HCT116 (cell line): ENCODE measurements around the gene NUDT22. TPM values are rescaled to one million over a fixed set of nuclear protein-coding genes. Genes with fewer than 3 reads are reported as not detected.

Experiments used
- ATAC-seq: fragments of 200-7000 bp; cut with Tn5 transposase; 2 replicates; pipeline ENCODE4 v1.9.1; 2020; ENCODE audit warnings: mild to moderate bottlenecking, moderate library complexity
- BruUV-seq: library from RNA; stranded (reverse); fragments of 400-500 nt; replicated peaks from 2 replicates; lab custom pipeline; 2021; lab: Mats Ljungman, UMichigan
- CTCF ChIA-PET: fragments of 300-600 bp; sonication (Branson Sonifier 250); formaldehyde crosslinking; loops from one replicate; lab custom pipeline; 2021; ENCODE audit warnings: antibody characterized with exemption; lab: Charles Lee
- POLR2A ChIA-PET: fragments of 300-600, 350-600 bp; sonication (Branson Sonifier 250); formaldehyde crosslinking; loops from one replicate; lab custom pipeline; 2021; ENCODE audit warnings: antibody characterized with exemption; lab: Charles Lee
- RAD21 ChIA-PET, 2 experiments: fragments of 300-600 bp; sonication (Branson Sonifier 250); formaldehyde crosslinking; loops; one replicate each; lab custom pipeline; 2023; ENCODE audit warnings: low total read pairs in 2 of 2; ENCODE audit not compliant: uncharacterized antibody in 2 of 2, unreplicated experiment in 2 of 2, low non-redundant PET in 1 of 2; lab: Charles Lee
- DNase-seq: peaks from one replicate; pipeline ENCODE4 v3.0.0-alpha.2; 2010; ENCODE audit warnings: low read depth, low spot score
- H2AFZ ChIP-seq: fragments of 200-600 bp; shearing (Covaris generic), sonication (generic); 2 replicates; pipeline ENCODE4 v1.6.1; 2017; ENCODE audit warnings: low read depth, mixed run types, mixed read lengths, antibody characterized with exemption, low read length; ENCODE audit not compliant: poor library complexity, severe bottlenecking
- H3K27ac ChIP-seq: 2 replicates; pipeline ENCODE4 v1.5.1; 2012; ENCODE audit warnings: low read depth, low read length
- H3K27me3 ChIP-seq: fragments of 200-600 bp; sonication (generic); 2 replicates; pipeline ENCODE4 v1.6.1; 2016; ENCODE audit warnings: mixed run types, low read length, mixed read lengths; ENCODE audit not compliant: insufficient read depth
- H3K36me3 ChIP-seq, 2 experiments: fragments of 200-500 bp in 1 of 2; fragments of 200-600 bp in 1 of 2; sonication (Bioruptor generic) in 1 of 2; sonication (generic) in 1 of 2; 2 replicates each; pipeline versions ENCODE4 v1.5.1 to v1.6.1; 2014 to 2016; ENCODE audit warnings: low read length in 2 of 2, inconsistent platforms in 1 of 2, mixed read lengths in 1 of 2, mixed run types in 1 of 2; ENCODE audit not compliant: insufficient read depth in 2 of 2, control insufficient read depth in 1 of 2
- H3K4me1 ChIP-seq, 2 experiments: fragments of 200-600 bp in 1 of 2; sonication (generic) in 1 of 2; 2 replicates each; pipeline versions ENCODE4 v1.5.1 to v1.6.1; 2012 to 2017; ENCODE audit warnings: low read length in 2 of 2, inconsistent platforms in 1 of 2, mild to moderate bottlenecking in 1 of 2, mixed read lengths in 1 of 2, mixed run types in 1 of 2, moderate library complexity in 1 of 2; ENCODE audit not compliant: insufficient read depth in 2 of 2, control insufficient read depth in 1 of 2
- H3K4me2 ChIP-seq: fragments of 200-600 bp; sonication (generic); 2 replicates; pipeline ENCODE4 v1.6.1; 2017; ENCODE audit warnings: mixed run types, low read length, mixed read lengths
- H3K4me3 ChIP-seq, 2 experiments: fragments of 200-600 bp in 1 of 2; sonication (generic) in 1 of 2; replicated peaks in 1 of 2; 2 replicates each; pipeline ENCODE4 v1.5.1; 2011 to 2016; ENCODE audit warnings: low read length in 2 of 2, control low read depth in 1 of 2, low read depth in 1 of 2, mild to moderate bottlenecking in 1 of 2, mixed read lengths in 1 of 2, mixed run types in 1 of 2
- H3K79me2 ChIP-seq: fragments of 200-600 bp; sonication (generic); 2 replicates; pipeline ENCODE4 v1.6.1; 2017; ENCODE audit warnings: mild to moderate bottlenecking, mixed run types, low read length, moderate library complexity, mixed read lengths; ENCODE audit not compliant: insufficient read depth
- H3K9ac ChIP-seq: fragments of 200-600 bp; sonication (generic); 2 replicates; pipeline ENCODE4 v1.6.1; 2016; ENCODE audit warnings: low read length, mixed read lengths
- H3K9me2 ChIP-seq: fragments of 200-600 bp; sonication (generic), shearing (Covaris generic); 2 replicates; pipeline ENCODE4 v1.6.1; 2017; ENCODE audit warnings: mixed run types, mild to moderate bottlenecking, moderate library complexity; ENCODE audit not compliant: insufficient read depth
- H3K9me3 ChIP-seq, 2 experiments: fragments of 200-500 bp in 1 of 2; fragments of 200-600 bp in 1 of 2; sonication (Bioruptor generic) in 1 of 2; sonication (generic) in 1 of 2; 2 replicates each; pipeline ENCODE4 v1.6.1; 2014 to 2017; ENCODE audit warnings: low read length in 2 of 2, mixed read lengths in 2 of 2, inconsistent platforms in 1 of 2, low read depth in 1 of 2, mild to moderate bottlenecking in 1 of 2, mixed run types in 1 of 2, moderate library complexity in 1 of 2; ENCODE audit not compliant: control insufficient read depth in 1 of 2, insufficient read depth in 1 of 2
- H4K20me1 ChIP-seq: fragments of 200-600 bp; sonication (generic), shearing (Covaris generic); 2 replicates; pipeline ENCODE4 v1.6.1; 2017; ENCODE audit warnings: mixed run types, mild to moderate bottlenecking, moderate library complexity; ENCODE audit not compliant: insufficient read depth
- EGR1 ChIP-seq: IDR thresholded peaks from 2 replicates; pipeline ENCODE4 v1.6.1; 2012; ENCODE audit warnings: low read depth
- ELF1 ChIP-seq: IDR thresholded peaks from 2 replicates; pipeline ENCODE4 v1.6.1; 2012; ENCODE audit warnings: low read depth, borderline replicate concordance
- EZH2 ChIP-seq: fragments of 200-600 bp; sonication (generic); IDR thresholded peaks from 2 replicates; pipeline ENCODE4 v1.6.1; 2017; ENCODE audit warnings: antibody characterized with exemption, mixed run types
- EZH2phosphoT487 ChIP-seq: fragments of 200-600 bp; IDR thresholded peaks from 2 replicates; pipeline ENCODE4 v1.6.1; 2018; ENCODE audit warnings: antibody characterized with exemption, borderline replicate concordance
- JUND ChIP-seq: IDR thresholded peaks from 2 replicates; pipeline ENCODE4 v1.6.1; 2012
- POLR2A ChIP-seq: IDR thresholded peaks from 2 replicates; pipeline ENCODE4 v1.7.0; 2011; ENCODE audit warnings: borderline replicate concordance; ENCODE audit not compliant: insufficient read depth, insufficient read length; ENCODE audit errors: extremely low read depth
- POLR2AphosphoS5 ChIP-seq: IDR thresholded peaks from 2 replicates; pipeline ENCODE4 v1.6.1; 2011; ENCODE audit warnings: mild to moderate bottlenecking, low read depth, low read length, moderate library complexity
- RAD21 ChIP-seq: IDR thresholded peaks from 2 replicates; pipeline ENCODE4 v1.6.1; 2012; ENCODE audit warnings: low read depth, mild to moderate bottlenecking
- SIN3A ChIP-seq: IDR thresholded peaks from 2 replicates; pipeline ENCODE4 v1.6.1; 2012; ENCODE audit warnings: low read depth
- SP1 ChIP-seq: IDR thresholded peaks from 2 replicates; pipeline ENCODE4 v1.6.1; 2012; ENCODE audit warnings: low read depth
- TCF7L2 ChIP-seq: IDR thresholded peaks from 2 replicates; pipeline ENCODE4 v1.7.0; 2011; ENCODE audit warnings: borderline replicate concordance, inconsistent platforms; ENCODE audit not compliant: insufficient read depth, insufficient read length; ENCODE audit errors: extremely low read depth
- YY1 ChIP-seq: IDR thresholded peaks from 2 replicates; pipeline ENCODE4 v1.6.1; 2011; ENCODE audit warnings: low read length, low read depth, moderate library complexity, mild to moderate bottlenecking; ENCODE audit not compliant: insufficient replicate concordance; ENCODE audit errors: extremely low read depth
- ZNF274 ChIP-seq: fragments of 200-500 bp; sonication (Bioruptor generic); IDR thresholded peaks from 2 replicates; pipeline ENCODE4 v1.6.1; 2014; ENCODE audit warnings: mild to moderate bottlenecking, low read depth, low read length, inconsistent platforms
- intact Hi-C: fragments of 100-400 bp; cut with micrococcal nuclease; formaldehyde crosslinking; loops from 2 replicates; pipeline ENCODE4 v1.10.0; 2022
- total RNA-seq: library from RNA; stranded (reverse); gene quantifications from one replicate; pipeline ENCODE4 v1.2.1, GENCODE V29; 2021; ENCODE audit not compliant: unreplicated experiment
- TF ChIP-seq, protein P1 (sequence below): IDR thresholded peaks from 2 replicates; pipeline ENCODE4 v1.6.1; 2011; ENCODE audit warnings: mild to moderate bottlenecking, low read length, moderate library complexity; ENCODE audit not compliant: insufficient replicate concordance; ENCODE audit errors: extremely low read depth
- TF ChIP-seq, protein P2 (sequence below): IDR thresholded peaks from 2 replicates; pipeline ENCODE4 v1.6.1; 2012
- TF ChIP-seq, protein P3 (sequence below): IDR thresholded peaks from 2 replicates; pipeline ENCODE4 v1.6.1; 2012
- TF ChIP-seq, protein P4 (sequence below), 3 experiments: fragments of 200-600 bp in 1 of 3; sonication (generic) in 1 of 3; IDR thresholded peaks in 2 of 3; conservative IDR thresholded peaks in 1 of 3; 2 replicates each; pipeline ENCODE4 v1.5.1; 2012 to 2017; ENCODE audit warnings: low read depth in 2 of 3, low read length in 2 of 3, antibody characterized with exemption in 1 of 3, borderline replicate concordance in 1 of 3, control low read depth in 1 of 3, mild to moderate bottlenecking in 1 of 3, mixed read lengths in 1 of 3, mixed run types in 1 of 3, moderate library complexity in 1 of 3; ENCODE audit not compliant: insufficient read depth in 1 of 3

The NUDT22 gene
- total RNA-seq, 1 experiment from 2014 or later = 70.9 TPM

DNA sequence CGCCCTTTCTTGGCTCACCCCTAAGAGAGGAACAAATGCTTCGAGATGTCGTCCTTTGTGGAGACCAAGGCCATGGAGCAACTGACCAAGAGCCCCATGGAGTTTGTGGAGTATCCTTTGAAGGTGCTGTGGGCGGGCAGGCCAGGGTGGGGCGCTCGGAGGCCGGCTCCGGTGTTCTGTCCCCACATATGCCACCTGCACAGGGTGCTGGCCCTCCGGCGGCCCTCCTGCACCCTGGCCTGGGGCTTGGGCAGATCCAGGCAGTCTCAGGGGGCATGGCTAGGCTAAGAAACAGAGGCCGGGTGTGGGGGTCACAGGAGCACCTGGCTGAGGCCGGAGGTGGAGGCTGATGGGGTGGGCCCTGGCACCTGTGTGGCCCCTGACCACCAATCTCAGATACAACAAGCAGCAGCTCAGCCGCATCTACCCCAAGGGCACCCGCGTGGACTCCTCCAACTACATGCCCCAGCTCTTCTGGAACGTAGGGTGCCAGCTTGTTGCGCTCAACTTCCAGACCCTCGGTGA lies 35.5 kb downstream of the NUDT22 start:
- intact Hi-C loops = no loop called here
- DNase-seq = no peak
- peaks cover 6% of the 10 kb centered on the region; the same call in 1 of the 2 replicates for H3K79me2 ChIP-seq
- no peak overlapping the region for H3K27ac ChIP-seq
- H3K4me3 ChIP-seq = no peak overlapping the region
- H3K4me1 ChIP-seq = peaks cover 2 to 3% of the 10 kb centered on the region in 2 experiments; a peak in 3 of 4 replicates
- H4K20me1 ChIP-seq = no peaks in the 10 kb centered on the region
- BruUV-seq = no TSS peak
- CTCF ChIA-PET = no interaction called here
- no peaks in the 10 kb centered on the region for H3K9me2 ChIP-seq
- ATAC-seq = no peak
- POLR2A ChIA-PET = interaction anchor here (0.9 kb wide), 2 partner anchors 9 to 93 kb away, joined by 3 read pairs; no protein-coding TSS in a partner anchor
- no peak overlapping the region for H2AFZ ChIP-seq
- H3K9ac ChIP-seq = no peak overlapping the region
- RAD21 ChIA-PET = no interaction called here
- H3K27me3 ChIP-seq = no peaks in the 10 kb centered on the region
- no peak for TF ChIP-seq YY1
- TF ChIP-seq, protein P1, sequence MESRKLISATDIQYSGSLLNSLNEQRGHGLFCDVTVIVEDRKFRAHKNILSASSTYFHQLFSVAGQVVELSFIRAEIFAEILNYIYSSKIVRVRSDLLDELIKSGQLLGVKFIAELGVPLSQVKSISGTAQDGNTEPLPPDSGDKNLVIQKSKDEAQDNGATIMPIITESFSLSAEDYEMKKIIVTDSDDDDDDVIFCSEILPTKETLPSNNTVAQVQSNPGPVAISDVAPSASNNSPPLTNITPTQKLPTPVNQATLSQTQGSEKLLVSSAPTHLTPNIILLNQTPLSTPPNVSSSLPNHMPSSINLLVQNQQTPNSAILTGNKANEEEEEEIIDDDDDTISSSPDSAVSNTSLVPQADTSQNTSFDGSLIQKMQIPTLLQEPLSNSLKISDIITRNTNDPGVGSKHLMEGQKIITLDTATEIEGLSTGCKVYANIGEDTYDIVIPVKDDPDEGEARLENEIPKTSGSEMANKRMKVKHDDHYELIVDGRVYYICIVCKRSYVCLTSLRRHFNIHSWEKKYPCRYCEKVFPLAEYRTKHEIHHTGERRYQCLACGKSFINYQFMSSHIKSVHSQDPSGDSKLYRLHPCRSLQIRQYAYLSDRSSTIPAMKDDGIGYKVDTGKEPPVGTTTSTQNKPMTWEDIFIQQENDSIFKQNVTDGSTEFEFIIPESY = no peak
- TF ChIP-seq TCF7L2 = no peak
- TF ChIP-seq, protein P2, sequence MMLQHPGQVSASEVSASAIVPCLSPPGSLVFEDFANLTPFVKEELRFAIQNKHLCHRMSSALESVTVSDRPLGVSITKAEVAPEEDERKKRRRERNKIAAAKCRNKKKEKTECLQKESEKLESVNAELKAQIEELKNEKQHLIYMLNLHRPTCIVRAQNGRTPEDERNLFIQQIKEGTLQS = no peak
- TF ChIP-seq EGR1 = no peak
- no peak for TF ChIP-seq RAD21
- TF ChIP-seq EZH2 = no peak
- TF ChIP-seq SP1 = no peak
- TF ChIP-seq JUND = no peak
- no peak for TF ChIP-seq ELF1
- TF ChIP-seq SIN3A = no peak
- no peak for TF ChIP-seq POLR2AphosphoS5
- TF ChIP-seq, protein P3, sequence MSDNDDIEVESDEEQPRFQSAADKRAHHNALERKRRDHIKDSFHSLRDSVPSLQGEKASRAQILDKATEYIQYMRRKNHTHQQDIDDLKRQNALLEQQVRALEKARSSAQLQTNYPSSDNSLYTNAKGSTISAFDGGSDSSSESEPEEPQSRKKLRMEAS = no peak
- TF ChIP-seq POLR2A = no peak
- TF ChIP-seq EZH2phosphoT487 = no peak
- TF ChIP-seq, protein P4, sequence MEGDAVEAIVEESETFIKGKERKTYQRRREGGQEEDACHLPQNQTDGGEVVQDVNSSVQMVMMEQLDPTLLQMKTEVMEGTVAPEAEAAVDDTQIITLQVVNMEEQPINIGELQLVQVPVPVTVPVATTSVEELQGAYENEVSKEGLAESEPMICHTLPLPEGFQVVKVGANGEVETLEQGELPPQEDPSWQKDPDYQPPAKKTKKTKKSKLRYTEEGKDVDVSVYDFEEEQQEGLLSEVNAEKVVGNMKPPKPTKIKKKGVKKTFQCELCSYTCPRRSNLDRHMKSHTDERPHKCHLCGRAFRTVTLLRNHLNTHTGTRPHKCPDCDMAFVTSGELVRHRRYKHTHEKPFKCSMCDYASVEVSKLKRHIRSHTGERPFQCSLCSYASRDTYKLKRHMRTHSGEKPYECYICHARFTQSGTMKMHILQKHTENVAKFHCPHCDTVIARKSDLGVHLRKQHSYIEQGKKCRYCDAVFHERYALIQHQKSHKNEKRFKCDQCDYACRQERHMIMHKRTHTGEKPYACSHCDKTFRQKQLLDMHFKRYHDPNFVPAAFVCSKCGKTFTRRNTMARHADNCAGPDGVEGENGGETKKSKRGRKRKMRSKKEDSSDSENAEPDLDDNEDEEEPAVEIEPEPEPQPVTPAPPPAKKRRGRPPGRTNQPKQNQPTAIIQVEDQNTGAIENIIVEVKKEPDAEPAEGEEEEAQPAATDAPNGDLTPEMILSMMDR (IDR thresholded peaks at IDR 0.05 in 2 of 3, conservative IDR thresholded peaks at IDR 0.05 in 1 of 3; ENCODE audit: borderline replicate concordance in 1 of 3, insufficient read depth in 1 of 3, low read depth in 2 of 3, low read length in 2 of 3) = no peak
- no peak for TF ChIP-seq ZNF274
- H3K4me2 ChIP-seq = no peak overlapping the region
- no peaks in the 10 kb centered on the region for H3K9me3 ChIP-seq
- H3K36me3 ChIP-seq = peaks cover 24 to 55% of the 10 kb centered on the region in 2 experiments; a peak in 3 of 4 replicates
